ENCODE data around the gene DAPK1.

DAPK1 gene

GRCh38 chr9:87751868-87752267 is 254.2 kb downstream of the DAPK1 start:
- DNase-seq: no peak

- DNase-seq: no peak
Observed at GRCh38 chr9:87753313-87753712, 255.6 kb downstream of the DAPK1 start.

All from SW 1271 (cell line).